ENCODE data around the gene CDC20B. TPM values are rescaled to one million over a fixed set of nuclear protein-coding genes. Genes with fewer than 3 reads are reported as not detected.
A peak's percentile ranks its signal among the peaks of the same experiment; 100 is the strongest.

Gene CDC20B
- total RNA-seq, 6 donors from 2014 or later, result 0.09 to 5.5 (median 1.5) TPM

DNA sequence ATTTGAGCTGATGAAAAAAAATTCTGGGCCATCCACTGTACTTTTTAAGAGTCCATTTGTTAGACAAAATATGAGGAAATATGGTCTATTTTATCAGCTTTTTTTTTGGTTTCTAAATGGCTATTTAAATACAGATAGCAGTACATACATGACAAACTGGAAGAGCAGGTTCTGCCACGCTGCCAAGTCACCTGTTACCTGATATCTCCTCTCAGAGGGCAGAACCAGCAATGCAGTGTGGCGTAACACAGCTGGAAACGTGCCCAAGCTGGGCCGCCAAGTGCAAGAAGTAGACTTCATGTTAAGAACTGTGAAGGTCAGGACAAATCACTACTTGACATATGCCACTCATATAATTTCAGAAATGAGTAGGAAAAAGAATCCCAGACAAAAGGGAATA, 46.0 kb upstream of the CDC20B start:
- peak in 1 of 2 donors; percentile 44 for ATAC-seq (ENCODE audit: low FRiP score in 2 of 2)

DNA sequence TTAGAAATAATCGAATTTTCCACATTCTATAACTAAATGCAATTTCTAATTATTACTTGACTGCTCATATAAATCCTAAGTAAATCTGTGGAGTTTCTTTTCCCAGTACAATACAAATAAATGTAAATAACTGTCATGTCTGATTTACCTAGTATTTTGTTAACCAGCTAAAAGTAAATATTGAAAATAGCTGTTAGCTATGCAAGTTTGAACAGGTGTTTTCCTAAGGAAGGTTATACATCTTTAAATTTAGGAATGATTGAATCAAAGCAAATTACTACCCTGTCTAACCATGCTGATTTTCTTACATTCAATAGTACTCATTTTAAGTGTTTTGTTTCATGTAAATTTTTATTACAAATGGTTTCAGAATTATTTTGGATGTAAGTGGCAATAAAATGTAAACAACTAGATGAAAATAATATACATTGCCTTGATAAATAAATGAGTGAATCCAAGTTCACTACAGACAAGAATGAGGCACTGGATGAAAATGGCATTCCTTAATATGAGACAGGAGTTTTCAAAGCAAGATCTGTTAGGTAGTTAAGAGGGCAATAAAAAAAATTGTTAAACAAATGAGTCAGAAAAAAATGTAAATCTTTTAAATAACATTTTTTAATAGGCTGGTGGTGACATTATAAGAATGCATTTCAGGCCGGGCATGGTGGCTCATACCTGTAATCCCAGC, 38.4 kb upstream of the CDC20B start:
- ATAC-seq (ENCODE audit: low FRiP score in 2 of 2) (no peak), DNase-seq (no peak)
- Histone ChIP-seq H3K36me3 (no peaks in the 10 kb centered on the region), H3K4me3 (no peak overlapping the region), H3K9me3 (no peaks in the 10 kb centered on the region), H3K27me3 (no peaks in the 10 kb centered on the region), H3K4me1 (no peaks in the 10 kb centered on the region), H3K27ac (no peak overlapping the region)
- no peak for TF ChIP-seq POLR2AphosphoS5 (IDR thresholded peaks at IDR 0.05)
- TF ChIP-seq POLR2A (IDR thresholded peaks at IDR 0.05), result no peak
- TF ChIP-seq, protein P1, sequence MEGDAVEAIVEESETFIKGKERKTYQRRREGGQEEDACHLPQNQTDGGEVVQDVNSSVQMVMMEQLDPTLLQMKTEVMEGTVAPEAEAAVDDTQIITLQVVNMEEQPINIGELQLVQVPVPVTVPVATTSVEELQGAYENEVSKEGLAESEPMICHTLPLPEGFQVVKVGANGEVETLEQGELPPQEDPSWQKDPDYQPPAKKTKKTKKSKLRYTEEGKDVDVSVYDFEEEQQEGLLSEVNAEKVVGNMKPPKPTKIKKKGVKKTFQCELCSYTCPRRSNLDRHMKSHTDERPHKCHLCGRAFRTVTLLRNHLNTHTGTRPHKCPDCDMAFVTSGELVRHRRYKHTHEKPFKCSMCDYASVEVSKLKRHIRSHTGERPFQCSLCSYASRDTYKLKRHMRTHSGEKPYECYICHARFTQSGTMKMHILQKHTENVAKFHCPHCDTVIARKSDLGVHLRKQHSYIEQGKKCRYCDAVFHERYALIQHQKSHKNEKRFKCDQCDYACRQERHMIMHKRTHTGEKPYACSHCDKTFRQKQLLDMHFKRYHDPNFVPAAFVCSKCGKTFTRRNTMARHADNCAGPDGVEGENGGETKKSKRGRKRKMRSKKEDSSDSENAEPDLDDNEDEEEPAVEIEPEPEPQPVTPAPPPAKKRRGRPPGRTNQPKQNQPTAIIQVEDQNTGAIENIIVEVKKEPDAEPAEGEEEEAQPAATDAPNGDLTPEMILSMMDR (IDR thresholded peaks at IDR 0.05), result no peak
- TF ChIP-seq EP300 (IDR thresholded peaks at IDR 0.05), result no peak
- 82 to 94% methylated on average over 2 of the region's 2 CpGs for WGBS, 2 donors

More for the DNA sequence above, 46.0 kb upstream of the CDC20B start:
- 39 to 41% methylated on average over 4 of the region's 4 CpGs for WGBS, 2 donors
- Histone ChIP-seq H3K36me3 (no peaks in the 10 kb centered on the region), H3K9me3 (no peaks in the 10 kb centered on the region), H3K27me3 (peaks cover 0 to 42% (median 26%) of the 10 kb centered on the region in 4 donors), H3K4me1 (peaks cover 18 to 21% (median 20%) of the 10 kb centered on the region in 4 donors), H3K27ac (no peak overlapping the region), H3K4me3 (no peak overlapping the region)
- TF ChIP-seq POLR2AphosphoS5 (IDR thresholded peaks at IDR 0.05) (peak in 1 of 2 donors; percentile 65), POLR2A (IDR thresholded peaks at IDR 0.05) (no peak), EP300 (IDR thresholded peaks at IDR 0.05) (peak in 1 of 4 donors; percentile 27)
- peak; percentile 28 to 90 for DNase-seq

DNA sequence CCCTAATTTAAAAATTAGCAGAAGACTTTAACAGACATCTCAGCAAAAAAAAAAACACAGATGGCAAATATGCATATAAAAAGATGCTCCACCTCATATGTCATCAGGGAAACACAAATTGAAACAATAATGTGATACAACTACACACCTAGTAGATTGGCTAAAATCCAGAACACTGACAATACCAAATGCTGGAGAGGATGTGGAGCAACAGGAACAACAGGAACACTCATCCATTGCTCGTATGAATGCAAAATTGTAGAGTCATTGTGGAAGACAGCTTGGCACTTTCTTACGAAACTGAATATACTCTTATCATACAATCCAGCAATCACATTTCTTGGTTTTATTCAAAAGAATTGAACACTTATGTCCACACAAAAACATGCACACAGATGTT, 32.0 kb upstream of the CDC20B start:
- Histone ChIP-seq H3K9me3 (no peaks in the 10 kb centered on the region), H3K27ac (no peak overlapping the region), H3K4me3 (no peak overlapping the region), H3K4me1 (no peaks in the 10 kb centered on the region), H3K27me3 (no peaks in the 10 kb centered on the region), H3K36me3 (no peaks in the 10 kb centered on the region)
- DNase-seq, result no peak
- TF ChIP-seq, protein P1 (IDR thresholded peaks at IDR 0.05), result no peak
- TF ChIP-seq POLR2A (IDR thresholded peaks at IDR 0.05) (no peak), POLR2AphosphoS5 (IDR thresholded peaks at IDR 0.05) (no peak), EP300 (IDR thresholded peaks at IDR 0.05) (no peak)
- 34 to 35% methylated on average over 2 of the region's 2 CpGs for WGBS, 2 donors
- ATAC-seq (ENCODE audit: low FRiP score in 2 of 2), result no peak

DNA sequence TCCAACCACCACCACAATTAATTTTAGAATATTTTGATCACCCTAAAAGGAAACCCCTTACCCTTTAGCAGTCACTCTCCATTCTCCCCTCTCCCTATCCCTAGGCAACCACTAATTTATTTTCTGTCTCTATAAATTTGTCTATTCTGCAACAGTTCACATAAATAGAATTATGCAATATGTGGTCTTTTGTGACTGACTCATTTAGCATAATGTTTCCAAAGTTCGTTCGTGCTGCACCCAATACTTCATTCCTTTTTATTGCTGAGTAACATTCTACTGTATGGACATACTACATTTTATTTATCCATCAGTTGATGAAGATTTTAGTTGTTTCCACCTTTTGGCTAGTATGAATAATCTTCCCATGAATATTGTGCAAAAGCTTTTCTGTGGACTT, 18.2 kb upstream of the CDC20B start:
- no peaks in the 10 kb centered on the region for H3K9me3 ChIP-seq
- DNase-seq (no peak), ATAC-seq (ENCODE audit: low FRiP score in 2 of 2) (no peak)
- H3K4me3 ChIP-seq, result no peak overlapping the region
- H3K36me3 ChIP-seq, result no peaks in the 10 kb centered on the region
- 50 to 81% methylated on average over 2 of the region's 2 CpGs for WGBS, 2 donors
- peaks cover 0 to 4% (median 2%) of the 10 kb centered on the region in 4 donors for H3K27me3 ChIP-seq
- no peaks in the 10 kb centered on the region for H3K4me1 ChIP-seq
- TF ChIP-seq POLR2A (IDR thresholded peaks at IDR 0.05) (no peak), EP300 (IDR thresholded peaks at IDR 0.05) (no peak), POLR2AphosphoS5 (IDR thresholded peaks at IDR 0.05) (no peak)
- TF ChIP-seq, protein P1 (IDR thresholded peaks at IDR 0.05), result no peak
- no peak overlapping the region for H3K27ac ChIP-seq

DNA sequence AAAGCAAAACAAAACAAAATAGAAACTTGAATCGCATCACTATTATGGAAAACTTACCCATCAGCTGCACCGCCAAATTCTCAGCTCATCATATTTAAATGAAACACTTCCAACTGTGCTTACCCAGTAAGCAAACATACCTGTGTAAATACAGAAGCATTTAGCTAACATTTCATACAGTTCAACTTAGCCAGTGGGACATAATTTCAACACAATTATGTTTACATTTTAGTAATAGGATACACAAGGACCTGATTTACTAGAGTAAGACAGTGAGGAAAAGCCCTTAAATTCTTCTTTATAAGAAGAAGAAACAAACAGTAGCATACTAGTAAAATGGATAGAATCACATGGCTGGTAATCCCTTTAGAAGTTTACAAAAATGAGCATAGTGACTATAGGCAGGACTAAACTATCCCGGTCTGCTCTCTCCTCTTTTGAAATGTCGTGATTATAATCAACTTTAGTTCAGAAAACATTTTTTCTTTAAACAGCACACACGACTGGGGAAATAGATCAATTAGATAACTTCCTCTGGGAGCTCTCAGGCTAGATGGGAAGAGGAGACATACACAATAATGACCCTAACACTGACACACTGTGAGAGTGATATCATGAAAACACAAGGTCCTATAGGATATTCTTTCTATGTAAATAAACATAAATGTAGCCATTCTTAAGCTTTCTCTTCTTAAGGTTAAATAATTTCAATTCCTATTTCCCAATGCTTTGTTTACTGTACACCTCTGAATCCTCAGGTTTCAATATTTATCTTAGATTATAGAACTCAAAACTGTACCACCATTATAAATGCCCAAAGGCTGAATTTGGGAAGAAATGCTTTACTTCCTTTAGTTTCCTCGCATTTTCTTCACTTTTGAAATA, 15.9 kb upstream of the CDC20B start:
- H3K36me3 ChIP-seq, result no peaks in the 10 kb centered on the region
- H3K27me3 ChIP-seq, result peaks cover 0 to 4% (median 2%) of the 10 kb centered on the region in 4 donors
- TF ChIP-seq POLR2AphosphoS5 (IDR thresholded peaks at IDR 0.05), result no peak
- TF ChIP-seq EP300 (IDR thresholded peaks at IDR 0.05), result no peak
- H3K4me1 ChIP-seq, result no peaks in the 10 kb centered on the region
- H3K27ac ChIP-seq, result no peak overlapping the region
- DNase-seq, result no peak
- WGBS, 2 donors, result 52 to 54% methylated on average over 6 of the region's 6 CpGs
- H3K4me3 ChIP-seq, result no peak overlapping the region
- H3K9me3 ChIP-seq, result no peaks in the 10 kb centered on the region
- ATAC-seq (ENCODE audit: low FRiP score in 2 of 2), result no peak

Measured in upper lobe of left lung (tissue), 6 donors.